Hepatocyte (in vitro differentiated cells): Measurements from ENCODE around the gene ROR2. TPM values are rescaled to one million over a fixed set of nuclear protein-coding genes. Genes with fewer than 3 reads are reported as not detected.

Experiments used
- DNase-seq: peaks from one replicate; pipeline ENCODE4 v3.0.0-alpha.2; 2016; ENCODE audit warnings: low spot score
- H2AFZ ChIP-seq: fragments of 200-600 bp; sonication (generic); 2 replicates; pipeline ENCODE4 v1.6.0; 2016; ENCODE audit warnings: antibody characterized with exemption, mild to moderate bottlenecking
- H3K27ac ChIP-seq: fragments of 200-600 bp; sonication (generic); 2 replicates; pipeline ENCODE4 v1.5.1; 2016; ENCODE audit warnings: mild to moderate bottlenecking
- H3K27me3 ChIP-seq: fragments of 200-600 bp; sonication (generic); 2 replicates; pipeline ENCODE4 v1.6.1; 2016
- H3K36me3 ChIP-seq: fragments of 200-600 bp; sonication (generic); replicated peaks from 2 replicates; pipeline ENCODE4 v1.5.1; 2016; ENCODE audit warnings: low read depth; ENCODE audit not compliant: insufficient read depth
- H3K4me1 ChIP-seq: fragments of 200-600 bp; sonication (generic); 2 replicates; pipeline ENCODE4 v1.5.1; 2016; ENCODE audit warnings: mild to moderate bottlenecking, moderate library complexity; ENCODE audit not compliant: insufficient read depth
- H3K4me2 ChIP-seq: fragments of 200-600 bp; sonication (generic); 2 replicates; pipeline ENCODE4 v1.6.0; 2016
- H3K4me3 ChIP-seq: fragments of 200-600 bp; sonication (generic); 2 replicates; pipeline ENCODE4 v1.5.1; 2016; ENCODE audit warnings: mild to moderate bottlenecking
- H3K79me2 ChIP-seq: fragments of 200-600 bp; sonication (generic); 2 replicates; pipeline ENCODE4 v1.6.0; 2017; ENCODE audit warnings: mild to moderate bottlenecking
- H3K9me2 ChIP-seq: fragments of 200-600 bp; sonication (generic); replicated peaks from 2 replicates; pipeline ENCODE4 v1.6.0; 2017; ENCODE audit warnings: mild to moderate bottlenecking; ENCODE audit not compliant: insufficient read depth
- H3K9me3 ChIP-seq: fragments of 200-600 bp; sonication (generic); 2 replicates; pipeline ENCODE4 v1.5.1; 2016; ENCODE audit warnings: low read depth, mild to moderate bottlenecking
- H4K20me1 ChIP-seq: fragments of 200-600 bp; sonication (generic); 2 replicates; pipeline ENCODE4 v1.6.0; 2016; ENCODE audit warnings: mild to moderate bottlenecking; ENCODE audit not compliant: insufficient read depth, poor library complexity, severe bottlenecking
- EZH2 ChIP-seq: fragments of 200-600 bp; sonication (generic); IDR thresholded peaks from 2 replicates; pipeline ENCODE4 v1.6.1; 2016; ENCODE audit warnings: antibody characterized with exemption, mild to moderate bottlenecking, borderline replicate concordance
- EZH2phosphoT487 ChIP-seq: fragments of 200-600 bp; sonication (generic); IDR thresholded peaks from one replicate; pipeline ENCODE4 v1.6.1; 2018; ENCODE audit warnings: antibody characterized with exemption, mild to moderate bottlenecking, low read depth, moderate library complexity; ENCODE audit not compliant: unreplicated experiment, severe bottlenecking
- WGBS: methylation state at CpG from one replicate; pipeline ENCODE4 v1.1.6; 2016; ENCODE audit warnings: low lambda C conversion rate; ENCODE audit errors: missing lambda C conversion rate; 5-methylcytosine and 5-hydroxymethylcytosine counted together
- polyA plus RNA-seq: library from polyadenylated mRNA; unstranded; fragments of >200 nt; fragmentation: Nextera tagmentation; extraction: Ambion mirVana; gene quantifications from 2 replicates; pipeline ENCODE4 v1.2.1, GENCODE V29; 2016
- total RNA-seq: library from RNA; depleted of rRNA; stranded (reverse); fragments of >200 nt; gene quantifications from 2 replicates; pipeline ENCODE4 v1.2.3, GENCODE V29; 2014
- TF ChIP-seq, protein P1 (sequence below): fragments of 200-600 bp; sonication (generic); IDR thresholded peaks from 2 replicates; pipeline ENCODE4 v1.5.1; 2016; ENCODE audit warnings: antibody characterized with exemption, mild to moderate bottlenecking; ENCODE audit not compliant: poor library complexity

The ROR2 gene
- total and polyA plus RNA-seq, 2 experiments from 2014 or later: 25.6 to 29.5 TPM

- TF ChIP-seq, protein P1, sequence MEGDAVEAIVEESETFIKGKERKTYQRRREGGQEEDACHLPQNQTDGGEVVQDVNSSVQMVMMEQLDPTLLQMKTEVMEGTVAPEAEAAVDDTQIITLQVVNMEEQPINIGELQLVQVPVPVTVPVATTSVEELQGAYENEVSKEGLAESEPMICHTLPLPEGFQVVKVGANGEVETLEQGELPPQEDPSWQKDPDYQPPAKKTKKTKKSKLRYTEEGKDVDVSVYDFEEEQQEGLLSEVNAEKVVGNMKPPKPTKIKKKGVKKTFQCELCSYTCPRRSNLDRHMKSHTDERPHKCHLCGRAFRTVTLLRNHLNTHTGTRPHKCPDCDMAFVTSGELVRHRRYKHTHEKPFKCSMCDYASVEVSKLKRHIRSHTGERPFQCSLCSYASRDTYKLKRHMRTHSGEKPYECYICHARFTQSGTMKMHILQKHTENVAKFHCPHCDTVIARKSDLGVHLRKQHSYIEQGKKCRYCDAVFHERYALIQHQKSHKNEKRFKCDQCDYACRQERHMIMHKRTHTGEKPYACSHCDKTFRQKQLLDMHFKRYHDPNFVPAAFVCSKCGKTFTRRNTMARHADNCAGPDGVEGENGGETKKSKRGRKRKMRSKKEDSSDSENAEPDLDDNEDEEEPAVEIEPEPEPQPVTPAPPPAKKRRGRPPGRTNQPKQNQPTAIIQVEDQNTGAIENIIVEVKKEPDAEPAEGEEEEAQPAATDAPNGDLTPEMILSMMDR: no peak
- TF ChIP-seq EZH2 (no peak), EZH2phosphoT487 (no peak)
- H3K4me1 ChIP-seq: peaks cover 61% of the 10 kb centered on the region
- H3K9me2 ChIP-seq: no peaks in the 10 kb centered on the region
- no peaks in the 10 kb centered on the region for H3K9me3 ChIP-seq
- peaks cover 6% of the 10 kb centered on the region for H4K20me1 ChIP-seq
- H3K27me3 ChIP-seq: no peaks in the 10 kb centered on the region
- H2AFZ ChIP-seq: no peak overlapping the region
- WGBS: 77% methylated on average over 7 of the region's 7 CpGs
- H3K36me3 ChIP-seq: no peaks in the 10 kb centered on the region
- no peak overlapping the region for H3K4me3 ChIP-seq
- H3K79me2 ChIP-seq: peaks cover 73% of the 10 kb centered on the region
- H3K27ac ChIP-seq: peak overlapping the region; percentile 94
- DNase-seq: no peak
- peak overlapping the region; percentile 72 for H3K4me2 ChIP-seq
Measured at GRCh38 chr9:91836515-91836914, 113.5 kb downstream of the ROR2 start.

DNA sequence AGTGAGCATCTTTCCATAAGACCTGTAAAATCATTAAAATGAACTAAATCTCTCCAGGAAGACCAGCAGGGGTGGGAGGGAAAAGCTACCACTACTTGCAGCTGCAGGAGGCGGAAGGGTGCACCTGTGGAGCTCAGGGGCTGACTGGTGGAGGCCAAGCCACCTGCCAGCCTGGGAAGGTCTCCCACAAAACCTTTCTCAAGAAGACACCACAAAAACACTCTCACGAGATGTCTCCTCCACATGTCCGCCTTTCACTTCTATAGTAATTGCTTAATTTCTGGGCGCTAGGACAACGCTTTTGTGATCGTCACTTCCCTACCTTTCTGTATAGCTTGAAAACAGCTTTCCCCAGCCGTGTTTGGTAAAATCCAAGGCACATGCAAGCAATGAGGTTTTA, 114.4 kb downstream of the ROR2 start:
- H3K4me2 ChIP-seq: peak overlapping the region; percentile 68
- H3K27me3 ChIP-seq: no peaks in the 10 kb centered on the region
- 89% methylated on average over 7 of the region's 7 CpGs for WGBS
- peaks cover 72% of the 10 kb centered on the region for H3K79me2 ChIP-seq
- no peak for DNase-seq
- peak overlapping the region; percentile 94 for H3K27ac ChIP-seq
- H2AFZ ChIP-seq: no peak overlapping the region
- no peaks in the 10 kb centered on the region for H3K9me2 ChIP-seq
- no peaks in the 10 kb centered on the region for H3K36me3 ChIP-seq
- no peak overlapping the region for H3K4me3 ChIP-seq
- peaks cover 6% of the 10 kb centered on the region for H4K20me1 ChIP-seq
- TF ChIP-seq, protein P1: no peak
- TF ChIP-seq EZH2 (no peak), EZH2phosphoT487 (no peak)
- no peaks in the 10 kb centered on the region for H3K9me3 ChIP-seq
- H3K4me1 ChIP-seq: peaks cover 61% of the 10 kb centered on the region

- TF ChIP-seq EZH2phosphoT487 (no peak), EZH2 (no peak)
- TF ChIP-seq, protein P1: no peak
- 58% methylated on average over 5 of the region's 5 CpGs for WGBS
- Histone ChIP-seq H3K36me3 (no peaks in the 10 kb centered on the region), H3K79me2 (peaks cover 71% of the 10 kb centered on the region), H2AFZ (no peak overlapping the region), H3K4me1 (peaks cover 61% of the 10 kb centered on the region), H3K27me3 (no peaks in the 10 kb centered on the region), H3K27ac (peak overlapping the region; percentile 94), H3K4me3 (no peak overlapping the region), H3K9me3 (no peaks in the 10 kb centered on the region), H4K20me1 (peaks cover 6% of the 10 kb centered on the region), H3K4me2 (peak overlapping the region; percentile 68), H3K9me2 (no peaks in the 10 kb centered on the region)
- DNase-seq: no peak
Measured at GRCh38 chr9:91835216-91835615, 114.8 kb downstream of the ROR2 start.

GRCh38 chr9:91834740-91835139, 115.3 kb downstream of the ROR2 start:
- DNase-seq: peak; percentile 50
- H3K36me3 ChIP-seq: no peaks in the 10 kb centered on the region
- H3K27me3 ChIP-seq: no peaks in the 10 kb centered on the region
- WGBS: 10% methylated on average over 3 of the region's 3 CpGs
- no peaks in the 10 kb centered on the region for H3K9me3 ChIP-seq
- H3K79me2 ChIP-seq: peaks cover 72% of the 10 kb centered on the region
- H2AFZ ChIP-seq: no peak overlapping the region
- peak overlapping the region; percentile 94 for H3K27ac ChIP-seq
- no peak overlapping the region for H3K4me3 ChIP-seq
- TF ChIP-seq, protein P1: no peak
- TF ChIP-seq EZH2: no peak
- TF ChIP-seq EZH2phosphoT487: no peak
- peak overlapping the region; percentile 68 for H3K4me2 ChIP-seq
- H3K4me1 ChIP-seq: peaks cover 61% of the 10 kb centered on the region
- peaks cover 6% of the 10 kb centered on the region for H4K20me1 ChIP-seq
- H3K9me2 ChIP-seq: no peaks in the 10 kb centered on the region
